OCI-LY3 (cell line): ENCODE measurements around the gene MTERF2.

Experiments
- EZH2phosphoT487 ChIP-seq: fragments of 200-600 bp; shearing (Covaris generic); IDR thresholded peaks from 2 replicates; pipeline ENCODE4 v1.6.1; 2018; ENCODE audit warnings: antibody characterized with exemption, mixed run types, low read depth
- TF ChIP-seq, protein P1 (sequence below): fragments of 200-600, 300-600 bp; sonication (generic); IDR thresholded peaks from 2 replicates; pipeline ENCODE4 v1.5.1; 2014; ENCODE audit warnings: antibody characterized with exemption, low read length, low read depth

DNA sequence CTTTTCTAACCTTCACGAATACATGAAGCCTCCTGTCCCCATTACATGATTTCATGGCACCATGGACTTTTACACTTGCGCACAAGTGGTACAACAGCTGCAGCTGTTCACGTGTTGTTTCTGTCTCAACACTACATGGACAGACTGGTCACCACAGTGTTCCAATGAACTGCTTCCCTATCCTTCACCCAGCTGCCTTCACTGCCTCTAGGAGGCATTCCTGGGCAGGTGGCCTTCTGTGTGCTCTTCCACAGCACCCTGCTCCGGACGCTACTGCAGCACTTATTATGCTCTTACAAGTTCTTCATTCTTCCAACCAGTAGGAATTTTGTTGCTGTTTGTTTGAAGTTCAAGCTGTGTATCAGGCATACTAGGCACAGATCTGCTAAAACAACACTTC lies 1.5 kb downstream of the MTERF2 start:
- TF ChIP-seq, protein P1, sequence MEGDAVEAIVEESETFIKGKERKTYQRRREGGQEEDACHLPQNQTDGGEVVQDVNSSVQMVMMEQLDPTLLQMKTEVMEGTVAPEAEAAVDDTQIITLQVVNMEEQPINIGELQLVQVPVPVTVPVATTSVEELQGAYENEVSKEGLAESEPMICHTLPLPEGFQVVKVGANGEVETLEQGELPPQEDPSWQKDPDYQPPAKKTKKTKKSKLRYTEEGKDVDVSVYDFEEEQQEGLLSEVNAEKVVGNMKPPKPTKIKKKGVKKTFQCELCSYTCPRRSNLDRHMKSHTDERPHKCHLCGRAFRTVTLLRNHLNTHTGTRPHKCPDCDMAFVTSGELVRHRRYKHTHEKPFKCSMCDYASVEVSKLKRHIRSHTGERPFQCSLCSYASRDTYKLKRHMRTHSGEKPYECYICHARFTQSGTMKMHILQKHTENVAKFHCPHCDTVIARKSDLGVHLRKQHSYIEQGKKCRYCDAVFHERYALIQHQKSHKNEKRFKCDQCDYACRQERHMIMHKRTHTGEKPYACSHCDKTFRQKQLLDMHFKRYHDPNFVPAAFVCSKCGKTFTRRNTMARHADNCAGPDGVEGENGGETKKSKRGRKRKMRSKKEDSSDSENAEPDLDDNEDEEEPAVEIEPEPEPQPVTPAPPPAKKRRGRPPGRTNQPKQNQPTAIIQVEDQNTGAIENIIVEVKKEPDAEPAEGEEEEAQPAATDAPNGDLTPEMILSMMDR: no peak
- TF ChIP-seq EZH2phosphoT487: no peak
